Stimulated activated CD8-positive, alpha-beta memory T cell treated with anti-CD3 and anti-CD28 coated beads, Interleukin-15, amount 100 ng/mL, for 48 hours (primary cell): ENCODE data around the gene NIPAL3.
"Not testable (repeated sequence)": the region's sequence is repeated elsewhere in the genome, so short reads cannot be mapped to it uniquely, and the experiment has no call there.

Experiments used
- DNase-seq, 2 donors: peaks; one replicate each; pipeline ENCODE4 v3.0.0-alpha.2; 2020; ENCODE audit warnings: low read depth in 2 of 2

NIPAL3 gene

GRCh38 chr1:24457866-24458265 lies 42.3 kb downstream of the NIPAL3 start:
- DNase-seq, result no peak

DNA sequence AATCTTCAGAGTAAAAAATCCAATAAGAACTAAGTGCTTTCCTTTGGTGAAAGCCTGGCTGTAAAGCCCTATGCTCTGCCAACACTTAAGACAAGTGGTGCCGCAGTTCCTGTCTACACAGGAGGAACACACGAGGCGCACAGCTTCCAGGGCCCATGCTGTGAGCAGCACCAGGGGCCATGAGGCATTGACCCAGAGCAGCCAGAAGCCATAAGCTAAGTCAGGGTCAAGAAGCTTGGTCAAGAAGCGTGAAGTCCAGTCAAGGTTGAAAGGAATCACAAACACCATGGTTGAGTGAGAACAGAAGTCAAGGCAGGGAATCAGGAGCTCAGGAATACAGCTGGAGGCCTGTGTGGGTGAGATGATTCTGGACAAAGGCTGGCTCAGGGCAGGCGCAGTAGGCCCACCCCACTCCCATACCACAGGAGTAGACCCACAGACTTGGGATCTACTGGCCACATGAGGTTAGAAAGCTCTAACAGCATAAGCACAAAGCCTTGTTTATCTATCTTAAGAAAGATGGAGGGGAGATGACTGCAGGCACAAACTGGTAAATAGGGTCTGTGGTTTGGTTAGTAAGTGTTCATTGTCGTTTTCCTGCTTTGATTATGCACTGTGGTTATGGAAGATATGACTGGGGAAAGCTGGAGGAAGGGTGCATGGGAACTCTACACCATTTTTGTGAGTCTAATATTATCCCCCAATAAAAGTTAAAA lies 44.1 kb downstream of the NIPAL3 start:
- DNase-seq, result no peak

GRCh38 chr1:24462128-24462527 lies 46.5 kb downstream of the NIPAL3 start:
- not testable (repeated sequence) for DNase-seq

- no peak for DNase-seq
Observed at GRCh38 chr1:24463776-24464735, 48.5 kb downstream of the NIPAL3 start.

DNA sequence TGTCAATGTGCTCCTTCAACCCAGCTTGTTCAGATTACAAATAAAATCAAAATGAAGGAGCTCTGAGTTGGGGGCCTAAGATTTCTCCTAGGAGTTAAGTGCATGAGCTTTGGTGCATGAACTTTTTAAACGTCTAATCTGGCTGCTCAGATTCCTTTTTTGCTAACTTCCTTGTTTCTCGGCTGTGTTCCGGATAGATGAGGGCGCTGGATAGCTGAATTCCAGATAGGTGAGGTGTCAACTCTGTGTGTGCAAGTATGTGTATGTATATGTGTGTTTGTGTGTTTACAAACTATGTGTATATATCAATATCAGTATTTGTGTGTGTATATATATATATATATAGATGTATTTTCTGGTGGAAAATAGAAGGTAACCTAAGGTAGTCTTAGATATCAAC lies 49.5 kb downstream of the NIPAL3 start:
- DNase-seq, result no peak

DNA sequence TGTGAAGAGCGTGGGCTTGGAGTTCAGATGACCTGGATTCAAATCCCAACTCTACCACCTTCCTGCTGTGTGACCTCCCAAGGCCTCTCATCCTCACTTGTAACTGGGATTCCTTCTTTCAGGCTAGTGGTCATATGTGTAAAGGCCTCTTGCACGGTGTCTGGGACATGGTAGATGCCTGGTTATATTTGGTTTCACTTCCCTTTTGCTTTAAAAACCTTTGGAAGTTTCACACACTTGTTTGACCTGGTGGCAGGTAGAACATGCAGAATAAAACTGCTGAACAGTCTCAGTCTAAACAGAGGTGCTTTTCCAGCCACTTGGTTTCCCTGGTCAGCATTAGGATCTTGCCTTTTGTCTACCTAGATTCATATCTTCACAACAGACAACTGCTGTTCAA lies 50.0 kb downstream of the NIPAL3 start:
- no peak for DNase-seq

DNA sequence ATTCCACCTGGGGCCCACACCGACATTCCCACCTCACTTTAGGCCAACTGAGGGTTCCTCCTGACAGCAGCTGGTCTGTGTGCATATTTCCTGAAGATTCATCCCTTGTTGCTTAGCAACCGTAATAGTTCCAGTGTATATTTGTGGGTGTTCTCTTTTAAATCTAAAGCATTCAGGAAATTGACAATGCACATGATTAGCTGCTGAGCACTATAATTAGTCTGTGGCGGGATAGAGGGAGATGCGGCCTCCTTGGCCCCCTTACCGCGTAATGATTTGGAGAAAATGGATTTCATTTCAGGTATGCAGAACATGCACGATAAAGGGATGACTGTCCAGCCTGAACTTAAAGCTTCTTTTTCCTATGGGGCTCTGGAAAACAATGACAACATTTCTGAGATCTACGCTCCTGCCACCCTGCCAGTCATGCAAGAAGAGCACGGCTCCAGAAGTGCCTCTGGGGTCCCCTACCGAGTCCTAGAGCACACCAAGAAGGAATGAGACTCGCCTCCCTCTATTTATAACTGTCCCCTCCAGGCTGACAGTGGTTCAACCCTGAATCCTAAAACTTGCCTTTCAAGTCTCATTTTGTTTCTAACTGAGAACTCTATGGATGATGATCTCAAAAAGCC lies 53.2 kb downstream of the NIPAL3 start:
- no peak for DNase-seq

- DNase-seq, result no peak
Observed at GRCh38 chr1:24470592-24470991, 55.0 kb downstream of the NIPAL3 start.

DNA sequence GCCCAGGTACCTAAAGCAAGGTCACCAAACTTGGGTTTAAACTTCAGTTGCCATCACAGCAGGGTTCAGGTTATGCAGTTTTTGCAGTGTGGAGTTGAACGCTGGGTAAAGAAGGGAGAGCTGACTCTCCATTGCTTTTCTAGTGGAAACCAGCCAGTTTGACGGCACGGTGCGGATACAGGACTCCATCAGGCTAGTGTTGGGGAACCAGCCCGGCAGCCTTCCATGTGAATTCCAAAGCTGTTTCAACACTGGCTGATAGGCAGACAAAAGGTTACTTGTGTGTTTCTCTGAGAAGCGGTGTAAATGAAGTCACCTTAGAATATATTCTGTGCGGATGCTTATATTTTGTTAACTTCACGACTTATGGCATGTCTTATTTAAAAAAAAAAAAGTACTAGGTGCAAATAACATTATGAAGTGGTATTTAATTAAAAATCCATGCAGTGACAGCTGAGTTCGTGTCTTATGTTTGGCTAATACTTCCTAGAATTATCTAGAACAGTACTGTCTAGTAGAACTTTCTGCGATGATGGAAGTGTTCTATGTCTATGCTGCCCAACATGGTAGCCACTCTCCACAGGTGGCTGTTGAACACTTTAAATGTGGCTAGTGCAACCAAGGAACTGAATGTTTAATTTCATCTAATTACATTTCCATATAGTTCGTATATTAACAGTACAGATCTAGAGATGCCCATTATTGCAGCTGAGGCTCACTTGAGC lies 57.1 kb downstream of the NIPAL3 start:
- DNase-seq, result no peak

DNA sequence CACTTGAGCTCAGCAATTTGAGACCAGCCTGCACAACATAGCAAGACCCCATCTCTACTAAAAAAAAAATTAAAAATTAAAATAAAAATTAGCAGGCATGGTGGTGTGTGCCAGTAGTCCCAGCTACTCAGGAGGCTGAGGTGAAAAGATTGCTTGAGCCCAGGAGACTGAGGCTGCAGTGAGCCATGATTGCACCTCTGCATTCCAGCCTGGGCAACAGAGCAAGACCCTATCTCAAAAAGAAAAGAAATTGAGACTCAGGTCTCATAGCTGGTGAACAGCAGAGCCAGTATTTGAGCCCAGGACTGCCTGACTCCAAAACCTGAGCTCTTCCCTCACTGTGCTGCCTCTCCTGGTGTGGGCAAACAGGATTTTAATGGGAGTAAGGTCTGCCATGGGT lies 58.6 kb downstream of the NIPAL3 start:
- no peak for DNase-seq

- DNase-seq, result no peak
Observed at GRCh38 chr1:24475700-24476099, 60.1 kb downstream of the NIPAL3 start.

- DNase-seq, result no peak
Observed at GRCh38 chr1:24476571-24476970, 61.0 kb downstream of the NIPAL3 start.

DNA sequence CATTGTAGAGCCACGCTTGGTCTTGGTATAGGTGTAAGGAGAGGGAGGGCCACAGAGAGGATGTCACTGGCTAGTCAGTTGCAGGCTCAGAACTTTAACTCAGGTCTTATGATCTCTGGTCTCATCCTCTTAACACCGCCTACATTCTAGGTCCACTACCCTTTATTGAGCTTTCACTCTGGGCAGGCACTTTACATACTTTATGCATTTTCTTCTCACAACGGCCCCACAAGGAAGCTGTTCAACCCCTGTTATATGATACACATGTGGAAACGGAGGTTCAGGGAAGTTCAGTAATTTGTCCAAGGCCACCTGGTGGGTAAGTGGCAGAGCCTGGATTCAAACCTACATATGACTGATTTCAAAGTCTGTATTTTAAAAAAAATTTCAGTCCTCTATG lies 61.7 kb downstream of the NIPAL3 start:
- DNase-seq, result no peak

- DNase-seq, result no peak
Observed at GRCh38 chr1:24481101-24481500, 65.5 kb downstream of the NIPAL3 start.

DNA sequence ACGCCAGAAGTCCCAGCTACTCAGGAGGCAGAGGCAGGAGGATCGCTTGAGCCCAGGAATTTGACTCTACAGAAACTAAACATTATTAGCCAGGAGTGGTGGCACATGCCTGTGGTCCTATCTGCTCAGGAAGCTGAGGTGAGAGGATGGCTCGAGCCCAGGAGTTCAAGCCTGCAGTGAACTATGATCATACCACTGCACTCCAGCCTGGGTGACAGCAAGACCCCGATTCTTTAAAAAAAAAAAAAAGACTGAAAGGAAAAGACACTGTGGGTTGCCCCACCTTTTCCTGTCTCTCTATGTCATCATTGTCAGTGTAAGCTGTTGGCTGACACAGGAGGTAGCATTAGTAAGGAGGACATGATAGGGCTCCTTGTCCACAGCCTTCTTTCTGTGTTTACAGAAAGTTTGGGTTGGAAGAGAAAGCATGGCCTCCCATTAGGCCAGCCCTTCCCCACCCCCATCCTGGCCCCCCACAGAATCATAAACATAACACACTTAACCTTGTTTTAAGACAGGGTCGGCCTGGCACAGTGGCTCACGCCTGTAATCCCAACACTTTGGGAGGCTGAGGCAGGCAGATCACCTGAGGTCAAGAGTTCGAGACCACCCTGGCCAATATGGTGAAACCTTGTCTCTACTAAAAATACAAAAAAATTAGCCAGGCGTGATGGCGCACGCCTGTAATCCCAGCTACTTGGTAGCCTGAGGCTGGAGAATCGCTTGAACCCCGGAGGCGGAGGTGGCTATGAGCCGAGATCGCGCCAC lies 66.4 kb downstream of the NIPAL3 start:
- no peak for DNase-seq

- DNase-seq, result no peak
Observed at GRCh38 chr1:24483441-24483840, 67.8 kb downstream of the NIPAL3 start.

GRCh38 chr1:24484199-24484598 lies 68.6 kb downstream of the NIPAL3 start:
- no peak for DNase-seq

DNA sequence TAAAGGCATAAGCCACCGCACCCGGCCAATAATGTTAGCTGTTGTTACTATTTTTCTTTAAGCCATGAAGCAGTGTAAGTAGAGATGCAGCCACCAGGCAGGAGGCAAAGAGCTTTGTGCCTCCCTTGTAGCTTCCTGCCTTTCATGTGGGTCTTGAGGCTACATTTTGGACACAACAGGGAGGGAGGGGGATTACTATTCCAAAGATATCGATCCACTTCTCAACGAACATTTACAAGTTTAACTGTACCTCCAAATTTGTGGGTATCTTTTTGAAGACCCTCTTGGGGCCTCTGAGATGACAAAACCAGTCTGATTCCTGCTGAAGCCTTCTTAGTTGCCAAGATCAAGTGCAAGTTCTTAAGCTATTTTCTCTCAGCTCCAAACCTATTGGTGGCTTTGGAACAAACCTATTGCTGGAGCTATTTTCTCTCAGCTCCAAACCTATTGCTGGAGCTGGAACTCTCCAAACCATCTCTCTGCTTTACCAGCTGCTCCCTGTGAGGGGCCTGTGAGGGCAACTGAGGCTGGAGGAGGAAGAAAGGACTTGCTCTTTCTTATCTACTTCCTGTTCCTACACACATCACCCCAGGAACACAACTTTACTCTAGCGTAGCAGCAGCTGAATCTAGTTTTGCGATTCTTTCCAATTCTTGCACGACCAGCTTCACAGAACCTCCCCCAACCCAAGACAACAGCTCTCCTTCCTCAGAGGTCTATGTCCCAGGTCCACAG lies 70.9 kb downstream of the NIPAL3 start:
- DNase-seq, result no peak

GRCh38 chr1:24487455-24487854 lies 71.9 kb downstream of the NIPAL3 start:
- DNase-seq, result no peak

DNA sequence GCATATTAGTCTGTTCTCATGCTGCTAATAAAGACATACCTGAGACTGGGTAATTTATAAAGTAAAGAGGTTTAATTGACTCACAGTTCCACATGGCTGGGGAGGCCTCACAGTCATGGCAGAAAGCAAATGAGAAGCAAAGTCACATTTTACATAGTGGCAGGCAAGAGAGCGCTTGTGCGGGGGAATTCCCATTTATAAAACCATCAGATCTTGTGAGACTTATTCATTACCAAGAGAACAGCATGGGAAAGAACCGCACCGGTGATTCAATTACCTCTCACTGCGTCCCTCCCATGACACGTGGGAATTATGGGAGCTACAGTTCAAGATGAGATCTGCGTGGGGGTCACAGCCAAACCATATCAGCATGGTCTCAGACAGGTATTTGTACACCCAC lies 72.6 kb downstream of the NIPAL3 start:
- DNase-seq, result not testable (repeated sequence)
